Tibial artery (tissue), 4 donors: ENCODE results near the gene CDC6.

Experiments
- DNase-seq, 2 donors: peaks; one replicate each; pipeline ENCODE4 v3.0.0-alpha.2; 2019
- H3K27ac ChIP-seq, 2 donors: fragments of 200-600 bp; sonication (generic) in 1 of 2; 1 replicate in 1 of 2; 2 replicates in 1 of 2; pipeline ENCODE4 v1.5.1; 2018 to 2019; ENCODE audit warnings: mild to moderate bottlenecking in 1 of 2
- H3K27me3 ChIP-seq, 2 donors: fragments of 200-600 bp; sonication (generic) in 1 of 2; one replicate each; pipeline versions ENCODE4 v1.5.1 to v1.6.0; 2016 to 2019
- H3K36me3 ChIP-seq, 3 donors: fragments of 200-600 bp; sonication (generic) in 2 of 3; one replicate each; pipeline ENCODE4 v1.5.1; 2016 to 2019; ENCODE audit warnings: mild to moderate bottlenecking in 2 of 3
- H3K4me1 ChIP-seq, 4 donors: fragments of 200-600 bp; sonication (generic) in 2 of 4; 1 replicate in 3 of 4; 2 replicates in 1 of 4; pipeline ENCODE4 v1.5.1; 2016 to 2019
- H3K4me3 ChIP-seq, 2 donors: fragments of 200-600 bp; sonication (generic) in 1 of 2; 1 replicate in 1 of 2; 2 replicates in 1 of 2; pipeline ENCODE4 v1.5.1; 2018 to 2019; ENCODE audit warnings: mild to moderate bottlenecking in 2 of 2
- H3K9me3 ChIP-seq, 3 donors: fragments of 200-600 bp; sonication (generic) in 1 of 3; one replicate each; pipeline ENCODE4 v1.5.1; 2016 to 2019
- CTCF ChIP-seq, 2 experiments: fragments of 200-600 bp in 1 of 2; fragments of 450-650 bp in 1 of 2; IDR thresholded peaks; one replicate each; pipeline ENCODE4 v1.5.1; 2017 to 2019; ENCODE audit warnings: antibody characterized with exemption in 2 of 2, mild to moderate bottlenecking in 1 of 2, moderate library complexity in 1 of 2
- intact Hi-C: fragments of 100-400 bp; cut with DNase I; formaldehyde crosslinking; loops from one replicate; pipeline ENCODE4 v1.15.0; 2023; ENCODE audit warnings: low total_unique reads

The CDC6 gene

GRCh38 chr17:40307740-40308239 is 20.1 kb downstream of the CDC6 start:
- intact Hi-C loops, result loop anchor here (2.0 to 10.0 kb wide), 2 partner anchors 41 to 257 kb away; partner anchors contain the start of gene CCR7
- Histone ChIP-seq H3K9me3 (no peaks in the 10 kb centered on the region), H3K36me3 (no peaks in the 10 kb centered on the region), H3K4me1 (peaks cover 0 to 70% (median 49%) of the 10 kb centered on the region in 4 donors), H3K4me3 (no peak overlapping the region), H3K27me3 (no peaks in the 10 kb centered on the region), H3K27ac (no peak overlapping the region)
- TF ChIP-seq CTCF (IDR thresholded peaks at IDR 0.05), result no peak
- no peak for DNase-seq

- peaks cover 0 to 85% (median 59%) of the 10 kb centered on the region in 4 donors for H3K4me1 ChIP-seq
- no peak for TF ChIP-seq CTCF (IDR thresholded peaks at IDR 0.05)
- no peaks in the 10 kb centered on the region for H3K27me3 ChIP-seq
- peak in 1 of 2 donors; percentile 47 for DNase-seq
- no peaks in the 10 kb centered on the region for H3K9me3 ChIP-seq
- intact Hi-C loops, result loop anchor here (2.0 to 10.0 kb wide), 2 partner anchors 40 to 256 kb away; partner anchors contain the start of gene CCR7
- no peaks in the 10 kb centered on the region for H3K36me3 ChIP-seq
- peak within 1 kb of the TSS; percentile 94 to 95 for H3K27ac ChIP-seq
- H3K4me3 ChIP-seq, result peak within 1 kb of the TSS; percentile 36 to 42
Measured at GRCh38 chr17:40309031-40309948, 21.6 kb downstream of the CDC6 start, which contains the start of gene RARA. Gene RARA (plus strand): TSS chr17:40309180. CDS start chr17:40331219, 22,039 bp downstream.

- peak overlapping the region; percentile 94 to 95 for H3K27ac ChIP-seq
- no peaks in the 10 kb centered on the region for H3K36me3 ChIP-seq
- no peaks in the 10 kb centered on the region for H3K9me3 ChIP-seq
- no peak for DNase-seq
- no peak overlapping the region for H3K4me3 ChIP-seq
- H3K27me3 ChIP-seq, result no peaks in the 10 kb centered on the region
- no peak for TF ChIP-seq CTCF (IDR thresholded peaks at IDR 0.05)
- intact Hi-C loops, result loop anchor here (2.0 to 10.0 kb wide), 2 partner anchors 39 to 255 kb away; partner anchors contain the start of gene CCR7
- H3K4me1 ChIP-seq, result peaks cover 0 to 86% (median 66%) of the 10 kb centered on the region in 4 donors
Measured at GRCh38 chr17:40309949-40310510, 22.4 kb downstream of the CDC6 start.

GRCh38 chr17:40310882-40311391 is 23.3 kb downstream of the CDC6 start:
- DNase-seq, result no peak
- no peak for TF ChIP-seq CTCF (IDR thresholded peaks at IDR 0.05)
- no peaks in the 10 kb centered on the region for H3K27me3 ChIP-seq
- H3K27ac ChIP-seq, result peak overlapping the region; percentile 94 to 95
- peaks cover 0 to 93% (median 74%) of the 10 kb centered on the region in 4 donors for H3K4me1 ChIP-seq
- no peaks in the 10 kb centered on the region for H3K36me3 ChIP-seq
- H3K4me3 ChIP-seq, result no peak overlapping the region
- H3K9me3 ChIP-seq, result no peaks in the 10 kb centered on the region
- intact Hi-C loops, result no loop called here

GRCh38 chr17:40311575-40311974 is 23.9 kb downstream of the CDC6 start:
- Histone ChIP-seq H3K27me3 (no peaks in the 10 kb centered on the region), H3K4me3 (no peak overlapping the region)

More at GRCh38 chr17:40311575-40311974, 23.9 kb downstream of the CDC6 start:
- DNase-seq, result peak; percentile 77 to 89
- H3K9me3 ChIP-seq, result no peaks in the 10 kb centered on the region
- intact Hi-C loops, result no loop called here
- H3K36me3 ChIP-seq, result no peaks in the 10 kb centered on the region
- no peak for TF ChIP-seq CTCF (IDR thresholded peaks at IDR 0.05)
- H3K27ac ChIP-seq, result peak overlapping the region; percentile 94 to 95
- H3K4me1 ChIP-seq, result peaks cover 4 to 96% (median 80%) of the 10 kb centered on the region in 4 donors
